Thoracic aorta (tissue), 2 donors: Measurements from ENCODE around the gene DACH1. TPM values are rescaled to one million over a fixed set of nuclear protein-coding genes. Genes with fewer than 3 reads are reported as not detected.

Source experiments
- ATAC-seq: fragments of 150-250 bp; one replicate; pipeline ENCODE4 v1.8.0; 2017; ENCODE audit warnings: low read depth; ENCODE audit not compliant: insufficient number of reproducible peaks, low FRiP score
- DNase-seq: peaks from one replicate; pipeline ENCODE4 v3.0.0-alpha.2; 2020; ENCODE audit warnings: low spot score
- H3K27ac ChIP-seq, 2 donors: fragments of 200-600 bp; sonication (generic); 1 replicate in 1 of 2; 2 replicates in 1 of 2; pipeline ENCODE4 v1.5.1; 2016; ENCODE audit warnings: mild to moderate bottlenecking in 2 of 2, moderate library complexity in 2 of 2
- H3K27me3 ChIP-seq: fragments of 200-600 bp; sonication (generic); replicated peaks from 2 replicates; pipeline ENCODE4 v1.6.0; 2016; ENCODE audit warnings: mild to moderate bottlenecking; ENCODE audit not compliant: insufficient read depth
- H3K36me3 ChIP-seq: fragments of 200-600 bp; sonication (generic); one replicate; pipeline ENCODE4 v1.5.1; 2016
- H3K4me1 ChIP-seq, 2 donors: fragments of 200-600 bp; sonication (generic); 1 replicate in 1 of 2; 2 replicates in 1 of 2; pipeline versions ENCODE4 v1.5.1 to v1.6.0; 2016; ENCODE audit warnings: low read depth in 2 of 2, mild to moderate bottlenecking in 1 of 2; ENCODE audit not compliant: control insufficient read depth in 1 of 2
- H3K4me3 ChIP-seq: fragments of 200-600 bp; sonication (generic); 2 replicates; pipeline ENCODE4 v1.5.1; 2016; ENCODE audit warnings: mild to moderate bottlenecking
- H3K9me3 ChIP-seq: fragments of 200-600 bp; sonication (generic); 2 replicates; pipeline ENCODE4 v1.5.1; 2016
- total RNA-seq, 2 donors: library from RNA; depleted of rRNA; stranded (reverse); fragments of >200 nt; gene quantifications; one replicate each; pipeline versions ENCODE4 v1.1.0 to v1.2.3, GENCODE V29; 2016
- TF ChIP-seq, protein P1 (sequence below): fragments of 200-600 bp; sonication (generic); IDR thresholded peaks from one replicate; pipeline ENCODE4 v1.5.1; 2019; ENCODE audit warnings: antibody characterized with exemption

The DACH1 gene
- total RNA-seq, 2 donors from 2014 or later: 0.14 to 1.3 TPM

- H3K36me3 ChIP-seq: no peaks in the 10 kb centered on the region
- H3K27ac ChIP-seq: no peak overlapping the region
- TF ChIP-seq, protein P1, sequence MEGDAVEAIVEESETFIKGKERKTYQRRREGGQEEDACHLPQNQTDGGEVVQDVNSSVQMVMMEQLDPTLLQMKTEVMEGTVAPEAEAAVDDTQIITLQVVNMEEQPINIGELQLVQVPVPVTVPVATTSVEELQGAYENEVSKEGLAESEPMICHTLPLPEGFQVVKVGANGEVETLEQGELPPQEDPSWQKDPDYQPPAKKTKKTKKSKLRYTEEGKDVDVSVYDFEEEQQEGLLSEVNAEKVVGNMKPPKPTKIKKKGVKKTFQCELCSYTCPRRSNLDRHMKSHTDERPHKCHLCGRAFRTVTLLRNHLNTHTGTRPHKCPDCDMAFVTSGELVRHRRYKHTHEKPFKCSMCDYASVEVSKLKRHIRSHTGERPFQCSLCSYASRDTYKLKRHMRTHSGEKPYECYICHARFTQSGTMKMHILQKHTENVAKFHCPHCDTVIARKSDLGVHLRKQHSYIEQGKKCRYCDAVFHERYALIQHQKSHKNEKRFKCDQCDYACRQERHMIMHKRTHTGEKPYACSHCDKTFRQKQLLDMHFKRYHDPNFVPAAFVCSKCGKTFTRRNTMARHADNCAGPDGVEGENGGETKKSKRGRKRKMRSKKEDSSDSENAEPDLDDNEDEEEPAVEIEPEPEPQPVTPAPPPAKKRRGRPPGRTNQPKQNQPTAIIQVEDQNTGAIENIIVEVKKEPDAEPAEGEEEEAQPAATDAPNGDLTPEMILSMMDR: no peak
- H3K4me3 ChIP-seq: no peak overlapping the region
- H3K4me1 ChIP-seq: no peaks in the 10 kb centered on the region
- no peaks in the 10 kb centered on the region for H3K27me3 ChIP-seq
- H3K9me3 ChIP-seq: no peaks in the 10 kb centered on the region
- DNase-seq (no peak), ATAC-seq (no peak)
These were observed 247.9 kb downstream of the DACH1 start for GRCh38 chr13:71619096-71619495.

DNA sequence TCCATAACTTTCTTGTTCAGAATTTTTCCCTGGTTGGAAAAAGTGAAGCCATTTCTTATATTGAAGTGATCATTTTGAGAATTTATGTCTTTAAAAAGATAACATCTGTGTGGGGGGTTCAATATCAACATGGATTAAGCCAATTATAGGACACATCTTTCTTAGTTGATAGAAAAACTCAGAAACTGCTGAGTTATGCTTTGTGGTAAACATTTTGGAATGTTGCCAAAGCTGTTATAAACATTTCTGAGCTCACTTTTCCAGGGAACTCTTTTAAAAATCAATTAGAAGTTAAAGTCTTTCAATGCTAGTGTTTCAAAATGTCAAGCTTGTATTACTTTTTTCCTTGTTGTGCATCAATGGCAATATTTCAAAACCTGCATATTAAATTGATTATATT lies 248.8 kb downstream of the DACH1 start:
- Histone ChIP-seq H3K4me3 (no peak overlapping the region), H3K27me3 (no peaks in the 10 kb centered on the region), H3K27ac (no peak overlapping the region), H3K36me3 (no peaks in the 10 kb centered on the region), H3K4me1 (no peaks in the 10 kb centered on the region), H3K9me3 (no peaks in the 10 kb centered on the region)
- TF ChIP-seq, protein P1: no peak
- ATAC-seq: no peak
- no peak for DNase-seq

- TF ChIP-seq, protein P1: no peak
- ATAC-seq (no peak), DNase-seq (no peak)
- H3K9me3 ChIP-seq: no peaks in the 10 kb centered on the region
- H3K27ac ChIP-seq: no peak overlapping the region
- no peak overlapping the region for H3K4me3 ChIP-seq
- no peaks in the 10 kb centered on the region for H3K4me1 ChIP-seq
- no peaks in the 10 kb centered on the region for H3K36me3 ChIP-seq
- H3K27me3 ChIP-seq: no peaks in the 10 kb centered on the region
These were observed 249.7 kb downstream of the DACH1 start for GRCh38 chr13:71617265-71617664.

GRCh38 chr13:71613066-71613745 lies 253.8 kb downstream of the DACH1 start:
- ATAC-seq: no peak
- H3K27me3 ChIP-seq: no peaks in the 10 kb centered on the region
- H3K9me3 ChIP-seq: no peaks in the 10 kb centered on the region

GRCh38 chr13:71611292-71611691 lies 255.7 kb downstream of the DACH1 start:
- H3K27me3 ChIP-seq: no peaks in the 10 kb centered on the region
- no peak for ATAC-seq
- no peaks in the 10 kb centered on the region for H3K9me3 ChIP-seq

More at GRCh38 chr13:71613066-71613745, 253.8 kb downstream of the DACH1 start:
- no peaks in the 10 kb centered on the region for H3K4me1 ChIP-seq
- DNase-seq: no peak
- no peaks in the 10 kb centered on the region for H3K36me3 ChIP-seq
- no peak overlapping the region for H3K4me3 ChIP-seq
- H3K27ac ChIP-seq: no peak overlapping the region
- TF ChIP-seq, protein P1: no peak

More at GRCh38 chr13:71611292-71611691, 255.7 kb downstream of the DACH1 start:
- Histone ChIP-seq H3K4me3 (no peak overlapping the region), H3K36me3 (no peaks in the 10 kb centered on the region), H3K4me1 (no peaks in the 10 kb centered on the region), H3K27ac (no peak overlapping the region)
- TF ChIP-seq, protein P1: no peak
- no peak for DNase-seq
